Measurements from ENCODE around the gene UBAC1.

DNA sequence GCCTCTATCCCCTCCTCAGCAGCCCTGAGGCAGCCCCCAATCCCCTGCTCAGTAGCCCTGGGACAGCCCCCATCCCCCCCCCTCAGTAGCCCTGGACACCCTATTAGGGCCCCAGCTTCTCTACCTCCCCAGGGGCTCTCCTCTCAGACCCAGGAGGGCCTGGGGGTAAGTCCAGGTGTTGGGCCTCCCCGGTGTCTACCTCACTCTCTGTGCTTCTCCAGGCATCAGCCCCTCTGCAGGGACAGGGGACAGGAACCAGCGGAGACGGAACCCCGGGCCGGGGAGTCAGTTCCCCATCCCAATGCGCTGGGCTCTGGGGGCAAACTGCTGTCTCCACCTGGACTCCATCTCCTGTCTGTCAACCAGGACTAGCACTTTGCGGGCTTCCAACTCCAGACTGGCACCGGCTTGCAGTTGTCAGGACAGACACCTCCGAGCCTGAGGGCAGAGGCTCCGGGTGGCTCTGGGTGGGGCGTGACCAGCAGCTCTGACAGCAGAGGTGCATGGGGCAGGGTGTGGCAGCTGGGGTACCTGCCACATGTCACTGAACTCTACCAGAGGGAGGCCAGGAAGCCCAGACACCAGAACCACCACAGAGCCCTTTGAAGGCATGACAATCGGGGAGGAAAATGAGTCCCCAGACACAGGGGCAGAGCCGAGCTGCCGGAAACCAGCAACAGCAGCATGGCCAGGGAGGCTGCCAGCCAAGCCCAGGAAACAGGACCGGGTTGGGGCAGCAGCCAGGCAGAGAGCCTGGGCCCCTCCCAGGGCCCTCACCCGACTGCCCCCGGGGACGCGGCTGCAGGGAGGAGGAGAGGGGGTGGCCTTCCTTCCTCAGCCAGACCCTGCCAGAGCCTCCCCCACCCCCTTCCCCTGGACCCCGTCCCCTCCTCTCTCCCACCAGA is 17.7 kb upstream of the UBAC1 start:
- TF ChIP-seq TAF1 (IDR thresholded peaks at IDR 0.05; ENCODE audit: borderline replicate concordance, insufficient read depth, low read length) (no peak), POLR2AphosphoS5 (IDR thresholded peaks at IDR 0.05; ENCODE audit: low read depth, low read length) (no peak)
- TF ChIP-seq, protein P1, sequence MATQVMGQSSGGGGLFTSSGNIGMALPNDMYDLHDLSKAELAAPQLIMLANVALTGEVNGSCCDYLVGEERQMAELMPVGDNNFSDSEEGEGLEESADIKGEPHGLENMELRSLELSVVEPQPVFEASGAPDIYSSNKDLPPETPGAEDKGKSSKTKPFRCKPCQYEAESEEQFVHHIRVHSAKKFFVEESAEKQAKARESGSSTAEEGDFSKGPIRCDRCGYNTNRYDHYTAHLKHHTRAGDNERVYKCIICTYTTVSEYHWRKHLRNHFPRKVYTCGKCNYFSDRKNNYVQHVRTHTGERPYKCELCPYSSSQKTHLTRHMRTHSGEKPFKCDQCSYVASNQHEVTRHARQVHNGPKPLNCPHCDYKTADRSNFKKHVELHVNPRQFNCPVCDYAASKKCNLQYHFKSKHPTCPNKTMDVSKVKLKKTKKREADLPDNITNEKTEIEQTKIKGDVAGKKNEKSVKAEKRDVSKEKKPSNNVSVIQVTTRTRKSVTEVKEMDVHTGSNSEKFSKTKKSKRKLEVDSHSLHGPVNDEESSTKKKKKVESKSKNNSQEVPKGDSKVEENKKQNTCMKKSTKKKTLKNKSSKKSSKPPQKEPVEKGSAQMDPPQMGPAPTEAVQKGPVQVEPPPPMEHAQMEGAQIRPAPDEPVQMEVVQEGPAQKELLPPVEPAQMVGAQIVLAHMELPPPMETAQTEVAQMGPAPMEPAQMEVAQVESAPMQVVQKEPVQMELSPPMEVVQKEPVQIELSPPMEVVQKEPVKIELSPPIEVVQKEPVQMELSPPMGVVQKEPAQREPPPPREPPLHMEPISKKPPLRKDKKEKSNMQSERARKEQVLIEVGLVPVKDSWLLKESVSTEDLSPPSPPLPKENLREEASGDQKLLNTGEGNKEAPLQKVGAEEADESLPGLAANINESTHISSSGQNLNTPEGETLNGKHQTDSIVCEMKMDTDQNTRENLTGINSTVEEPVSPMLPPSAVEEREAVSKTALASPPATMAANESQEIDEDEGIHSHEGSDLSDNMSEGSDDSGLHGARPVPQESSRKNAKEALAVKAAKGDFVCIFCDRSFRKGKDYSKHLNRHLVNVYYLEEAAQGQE (IDR thresholded peaks at IDR 0.05; ENCODE audit: insufficient read depth in 1 of 2, low read depth in 2 of 2, low read length in 2 of 2), result no peak

All from PFSK-1 (cell line).